GM18505 (cell line): ENCODE data around the gene IMMP2L.
"Not testable (repeated sequence)": the region's sequence is repeated elsewhere in the genome, so short reads cannot be mapped to it uniquely, and the experiment has no call there.

Experiments
- ATAC-seq: cut with Tn5 transposase; IDR thresholded peaks from one replicate; pipeline ENCODE4 v1.9.1; 2021; ENCODE audit not compliant: unreplicated experiment
- POLR2A ChIP-seq: IDR thresholded peaks from 4 replicates; pipeline ENCODE4 v1.6.1; 2011; ENCODE audit warnings: borderline replicate concordance; ENCODE audit not compliant: insufficient read depth, insufficient read length; ENCODE audit errors: extremely low read depth

IMMP2L gene

GRCh38 chr7:111508387-111508786, 53.9 kb downstream of the IMMP2L start:
- TF ChIP-seq POLR2A: no peak
- no peak for ATAC-seq

- not testable (repeated sequence) for ATAC-seq
Observed at GRCh38 chr7:111505422-111505821, 56.9 kb downstream of the IMMP2L start.

- not testable (repeated sequence) for ATAC-seq
Observed at GRCh38 chr7:111501799-111502198, 60.5 kb downstream of the IMMP2L start.

- no peak for ATAC-seq
Observed at GRCh38 chr7:111499027-111499426, 63.3 kb downstream of the IMMP2L start.

GRCh38 chr7:111498391-111499007, 63.8 kb downstream of the IMMP2L start:
- TF ChIP-seq POLR2A: no peak
- ATAC-seq: no peak

More at GRCh38 chr7:111499027-111499426, 63.3 kb downstream of the IMMP2L start:
- no peak for TF ChIP-seq POLR2A

GRCh38 chr7:111495173-111495810, 67.0 kb downstream of the IMMP2L start:
- no peak for TF ChIP-seq POLR2A
- ATAC-seq: no peak

GRCh38 chr7:111492234-111492633, 70.1 kb downstream of the IMMP2L start:
- no peak for TF ChIP-seq POLR2A
- ATAC-seq: no peak

- ATAC-seq: no peak
- no peak for TF ChIP-seq POLR2A
Observed at GRCh38 chr7:111486472-111487142, 75.7 kb downstream of the IMMP2L start.

- ATAC-seq: no peak
- no peak for TF ChIP-seq POLR2A
Observed at GRCh38 chr7:111485701-111486380, 76.5 kb downstream of the IMMP2L start.

- ATAC-seq: no peak
- no peak for TF ChIP-seq POLR2A
Observed at GRCh38 chr7:111483078-111483477, 79.2 kb downstream of the IMMP2L start.

GRCh38 chr7:111477462-111478225, 84.6 kb downstream of the IMMP2L start:
- ATAC-seq: no peak
- TF ChIP-seq POLR2A: no peak

GRCh38 chr7:111476586-111477293, 85.6 kb downstream of the IMMP2L start:
- TF ChIP-seq POLR2A: no peak

More at GRCh38 chr7:111476586-111477293, 85.6 kb downstream of the IMMP2L start:
- ATAC-seq: no peak
